Activated effector memory CD4-positive, alpha-beta T cell treated with anti-CD3 and anti-CD28 coated beads, Interleukin-2, amount 50 U/mL, for 16 hours (primary cell): ENCODE results near the gene HOXB6.

Experiments
- DNase-seq: peaks from one replicate; pipeline ENCODE4 v3.0.0-alpha.2; 2020

The HOXB6 gene

GRCh38 chr17:48634493-48635208 lies 29.9 kb upstream of the HOXB6 start:
- DNase-seq: peak; percentile 57

- DNase-seq: peak; percentile 41
These were observed 28.5 kb upstream of the HOXB6 start for GRCh38 chr17:48633266-48633677.

GRCh38 chr17:48632579-48633265 lies 27.9 kb upstream of the HOXB6 start:
- DNase-seq: peak; percentile 37

GRCh38 chr17:48631693-48632578 lies 27.1 kb upstream of the HOXB6 start:
- peak; percentile 39 for DNase-seq

GRCh38 chr17:48630925-48631692 lies 26.3 kb upstream of the HOXB6 start:
- DNase-seq: no peak

GRCh38 chr17:48630009-48630924 lies 25.5 kb upstream of the HOXB6 start:
- DNase-seq: no peak

GRCh38 chr17:48629411-48629759 lies 24.6 kb upstream of the HOXB6 start:
- DNase-seq: no peak

GRCh38 chr17:48628649-48629410 lies 24.0 kb upstream of the HOXB6 start:
- DNase-seq: no peak

- no peak for DNase-seq
These were observed 23.1 kb upstream of the HOXB6 start for GRCh38 chr17:48627623-48628521.

GRCh38 chr17:48627118-48627597 lies 22.4 kb upstream of the HOXB6 start:
- no peak for DNase-seq

GRCh38 chr17:48626245-48627117 lies 21.7 kb upstream of the HOXB6 start, which contains the start of gene HOXB9:
Gene HOXB9 (minus strand): TSS chr17:48626358. CDS start chr17:48626269, 89 bp downstream.
- peak; percentile 82 for DNase-seq

- DNase-seq: peak; percentile 78
These were observed 20.9 kb upstream of the HOXB6 start for GRCh38 chr17:48625495-48626244.

- peak; percentile 71 for DNase-seq
These were observed 20.0 kb upstream of the HOXB6 start for GRCh38 chr17:48624544-48625494.

GRCh38 chr17:48624118-48624517 lies 19.3 kb upstream of the HOXB6 start:
- DNase-seq: no peak

- DNase-seq: no peak
These were observed 18.8 kb upstream of the HOXB6 start for GRCh38 chr17:48623583-48623982.

GRCh38 chr17:48622857-48623256 lies 18.1 kb upstream of the HOXB6 start:
- DNase-seq: no peak
